Measurements from ENCODE around the gene CANT1. TPM values are rescaled to one million over a fixed set of nuclear protein-coding genes. Genes with fewer than 3 reads are reported as not detected.

CANT1 gene
- total and polyA plus RNA-seq, 2 of the 13 experiments (the other 11 are each of a cell fraction or from before 2014, with no cell fraction given): 34.1 to 42.1 TPM

- TF ChIP-seq ZSCAN21 (CRISPR knock-in tag; IDR thresholded peaks at IDR 0.05; ENCODE audit: borderline replicate concordance) (0 out of 2 replicates have a peak, but pooled peaks have one; percentile 67), ZBTB34 (CRISPR knock-in tag; IDR thresholded peaks at IDR 0.05) (no peak), PCBP1 (IDR thresholded peaks at IDR 0.05; ENCODE audit: borderline replicate concordance, low read depth, low read length) (0 out of 2 replicates have a peak, but pooled peaks have one; percentile 39), PHF8 (CRISPR knock-in tag; IDR thresholded peaks at IDR 0.05) (0 out of 2 replicates have a peak, but pooled peaks have one; percentile 19), ZFY (CRISPR knock-in tag; IDR thresholded peaks at IDR 0.05) (peak; percentile 53), ZNF251 (CRISPR knock-in tag; IDR thresholded peaks at IDR 0.05) (no peak), ZEB1 (IDR thresholded peaks at IDR 0.05; ENCODE audit: insufficient replicate concordance, low read depth) (no peak), ZNF615 (CRISPR knock-in tag; IDR thresholded peaks at IDR 0.05; ENCODE audit: borderline replicate concordance) (no peak), ZNF614 (CRISPR knock-in tag; IDR thresholded peaks at IDR 0.05; ENCODE audit: borderline replicate concordance) (no peak), BCL6 (CRISPR knock-in tag; IDR thresholded peaks at IDR 0.05) (no peak), FOXJ3 (CRISPR knock-in tag; IDR thresholded peaks at IDR 0.05; ENCODE audit: borderline replicate concordance) (no peak), PATZ1 (CRISPR knock-in tag; IDR thresholded peaks at IDR 0.05) (0 out of 2 replicates have a peak, but pooled peaks have one; percentile 16), EEA1 (CRISPR knock-in tag; IDR thresholded peaks at IDR 0.05; ENCODE audit: borderline replicate concordance) (no peak), GATAD2A (CRISPR knock-in tag; IDR thresholded peaks at IDR 0.05) (0 out of 2 replicates have a peak, but pooled peaks have one; percentile 19), KDM3A (CRISPR knock-in tag; IDR thresholded peaks at IDR 0.05; ENCODE audit: low read depth) (no peak), RFXANK (CRISPR knock-in tag; IDR thresholded peaks at IDR 0.05) (no peak), ATF7 (IDR thresholded peaks at IDR 0.05) (no peak), ATF7 (CRISPR knock-in tag; IDR thresholded peaks at IDR 0.05) (no peak), ARNT (IDR thresholded peaks at IDR 0.05) (no peak), BCL3 (CRISPR knock-in tag; IDR thresholded peaks at IDR 0.05) (peak; percentile 29; the same call in 1 of the 2 replicates), CERS6 (CRISPR knock-in tag; IDR thresholded peaks at IDR 0.05) (0 out of 2 replicates have a peak, but pooled peaks have one; percentile 28), ZSCAN31 (CRISPR knock-in tag; IDR thresholded peaks at IDR 0.05; ENCODE audit: low read depth) (no peak), RFX1 (IDR thresholded peaks at IDR 0.05) (no peak)
Observed at GRCh38 chr17:78977997-78978973, 31.3 kb downstream of the CANT1 start (continued).
